Stimulated activated naive CD8-positive, alpha-beta T cell treated with anti-CD3 and anti-CD28 coated beads, Interleukin-15, amount 100 ng/mL, for 72 hours (primary cell): ENCODE results near the gene NFIA.
A peak's percentile ranks its signal among the peaks of the same experiment; 100 is the strongest.

ENCODE experiments used
- ATAC-seq: fragments of 150-1000 bp; cut with Tn5 transposase; 2 replicates; pipeline ENCODE4 v1.10.0; 2021; ENCODE audit warnings: mild to moderate bottlenecking, moderate library complexity
- DNase-seq, 2 donors: peaks; one replicate each; pipeline ENCODE4 v3.0.0; 2021 to 2022
- H3K27ac Mint-ChIP-seq, 2 donors: one replicate each; pipeline ENCODE4 v1.8.0; 2022; ENCODE audit warnings: mild to moderate bottlenecking in 2 of 2, mixed read lengths in 2 of 2, moderate library complexity in 2 of 2
- H3K27me3 Mint-ChIP-seq: one replicate; pipeline ENCODE4 v1.8.0; 2022; ENCODE audit warnings: mixed read lengths
- H3K4me1 Mint-ChIP-seq: one replicate; pipeline ENCODE4 v1.8.0; 2022; ENCODE audit warnings: mild to moderate bottlenecking, mixed read lengths
- H3K4me3 Mint-ChIP-seq, 2 donors: one replicate each; pipeline ENCODE4 v1.8.0; 2022; ENCODE audit warnings: mild to moderate bottlenecking in 2 of 2, mixed read lengths in 2 of 2, moderate library complexity in 1 of 2
- H3K9me3 Mint-ChIP-seq, 2 donors: one replicate each; pipeline ENCODE4 v1.8.0; 2022; ENCODE audit warnings: mixed read lengths in 2 of 2

Gene NFIA

DNA sequence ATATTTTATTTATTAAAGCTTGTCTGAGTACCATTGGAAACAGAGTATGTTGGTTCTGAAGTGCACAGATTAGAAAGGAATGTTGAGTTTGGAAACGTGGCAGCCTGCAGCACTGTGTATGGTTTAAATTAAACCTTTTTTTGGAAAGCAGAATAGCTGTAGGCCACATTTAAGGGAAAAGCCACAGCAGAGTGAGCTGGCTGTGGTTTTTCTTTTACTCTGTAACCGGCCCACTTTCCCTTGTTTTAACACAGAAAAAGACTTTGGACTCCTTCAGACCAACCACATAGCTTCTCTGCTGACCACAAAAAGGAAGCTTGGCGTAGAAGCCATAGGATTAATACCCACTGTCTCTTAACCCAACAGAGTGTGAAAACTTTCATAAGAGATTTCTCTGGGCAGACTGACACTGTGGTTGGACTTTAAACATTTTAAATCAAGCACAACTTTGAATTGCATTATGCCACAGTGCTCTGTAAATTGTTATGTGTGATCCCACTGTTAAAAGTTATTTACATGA, 75.2 kb downstream of the NFIA start:
- H3K4me1 Mint-ChIP-seq = peaks cover 31% of the 10 kb centered on the region
- no peaks in the 10 kb centered on the region for H3K27me3 Mint-ChIP-seq
- peak in 1 of 2 donors; percentile 19 for DNase-seq
- ATAC-seq = peak; percentile 84
- H3K4me3 Mint-ChIP-seq = peak overlapping the region in 1 of 2 donors; percentile 11
- no peak overlapping the region for H3K27ac Mint-ChIP-seq
- no peaks in the 10 kb centered on the region for H3K9me3 Mint-ChIP-seq

DNA sequence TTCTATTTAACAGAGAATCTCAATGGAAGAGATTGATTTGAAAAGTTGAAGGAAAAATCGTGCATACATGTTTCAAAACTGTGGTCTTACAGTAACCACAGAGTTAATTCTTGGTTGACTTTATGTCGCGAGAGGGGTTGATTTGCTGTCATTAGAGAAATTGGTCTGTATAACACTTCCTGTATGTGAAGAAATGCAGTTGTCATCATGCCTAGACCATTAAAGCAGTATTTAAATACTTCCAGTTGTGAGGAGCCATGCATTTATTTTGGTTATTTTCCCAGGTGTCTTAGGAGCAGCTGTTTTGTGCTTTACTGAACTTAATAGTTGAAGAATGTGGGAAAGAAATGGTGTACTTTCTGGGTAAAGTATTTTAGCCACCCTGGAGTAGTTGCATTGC, 76.2 kb downstream of the NFIA start:
- Mint-ChIP-seq H3K27ac (no peak overlapping the region), H3K27me3 (no peaks in the 10 kb centered on the region), H3K9me3 (no peaks in the 10 kb centered on the region), H3K4me3 (peak overlapping the region in 1 of 2 donors; percentile 47), H3K4me1 (peaks cover 31% of the 10 kb centered on the region)
- ATAC-seq (peak; percentile 64), DNase-seq (no peak)

DNA sequence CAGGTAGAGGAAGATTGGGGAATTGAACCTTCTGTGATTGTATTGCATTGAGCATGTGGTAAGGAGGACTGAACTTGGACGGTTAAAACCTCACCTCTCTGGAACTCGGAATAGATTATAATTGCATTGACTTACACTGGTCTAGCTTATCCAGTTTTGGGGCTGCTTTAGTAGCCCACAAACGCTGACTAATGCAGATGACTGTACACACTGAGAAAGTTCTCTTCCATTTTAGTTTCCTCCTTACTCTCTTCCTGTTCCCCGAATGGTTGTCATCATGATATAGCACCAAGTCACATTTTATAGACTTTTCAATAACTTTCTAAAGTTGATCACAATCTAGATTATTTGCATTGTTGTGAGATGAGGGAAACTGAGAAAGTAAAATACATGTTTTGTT, 78.2 kb downstream of the NFIA start:
- H3K4me1 Mint-ChIP-seq = peaks cover 31% of the 10 kb centered on the region
- no peak overlapping the region for H3K4me3 Mint-ChIP-seq
- no peak for DNase-seq
- no peaks in the 10 kb centered on the region for H3K9me3 Mint-ChIP-seq
- ATAC-seq = peak; percentile 76
- H3K27me3 Mint-ChIP-seq = no peaks in the 10 kb centered on the region
- no peak overlapping the region for H3K27ac Mint-ChIP-seq

DNA sequence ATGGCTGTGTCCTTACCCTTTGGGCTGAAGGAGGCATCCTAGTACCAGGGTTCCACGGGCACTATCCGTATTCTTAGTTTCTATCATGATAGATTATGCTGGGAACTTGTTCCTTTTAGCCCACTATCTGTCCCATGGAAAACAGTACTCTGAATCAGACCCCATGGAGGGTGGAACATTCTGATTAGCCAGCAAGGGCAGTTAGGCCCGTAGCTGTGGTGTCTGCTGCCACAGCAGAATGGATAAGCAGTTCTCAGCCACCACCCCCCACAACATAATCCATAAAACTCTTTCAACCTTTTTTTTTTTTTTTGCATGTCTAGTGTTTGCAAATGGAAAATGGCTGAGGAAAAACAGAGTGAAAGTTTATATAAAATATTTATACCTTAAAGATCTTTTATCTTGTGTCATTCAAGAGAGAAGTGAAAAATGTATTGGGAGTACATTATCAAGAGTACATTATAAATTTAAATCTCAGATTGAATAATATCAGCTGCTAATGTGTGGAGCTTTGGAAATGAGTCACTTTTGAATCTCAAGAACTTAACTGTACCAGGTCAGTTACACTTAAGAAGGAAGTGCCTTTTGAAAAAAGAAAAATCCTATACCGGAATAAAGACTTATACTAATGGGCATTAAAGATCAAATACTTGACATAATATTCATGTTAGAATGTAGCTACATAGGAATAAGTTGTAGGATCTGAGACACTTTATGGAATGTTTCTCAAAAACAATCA, 80.3 kb downstream of the NFIA start:
- Mint-ChIP-seq H3K4me3 (no peak overlapping the region), H3K9me3 (no peaks in the 10 kb centered on the region), H3K27ac (no peak overlapping the region), H3K4me1 (peaks cover 23% of the 10 kb centered on the region), H3K27me3 (no peaks in the 10 kb centered on the region)
- ATAC-seq = no peak
- DNase-seq = no peak

GRCh38 chr1:61163355-61163754, 81.0 kb downstream of the NFIA start:
- peaks cover 17% of the 10 kb centered on the region for H3K4me1 Mint-ChIP-seq
- ATAC-seq = no peak
- DNase-seq = no peak
- H3K27me3 Mint-ChIP-seq = no peaks in the 10 kb centered on the region
- no peaks in the 10 kb centered on the region for H3K9me3 Mint-ChIP-seq
- no peak overlapping the region for H3K27ac Mint-ChIP-seq
- H3K4me3 Mint-ChIP-seq = no peak overlapping the region

- ATAC-seq (no peak), DNase-seq (no peak)
- Mint-ChIP-seq H3K27me3 (no peaks in the 10 kb centered on the region), H3K27ac (no peak overlapping the region), H3K4me1 (peaks cover 5% of the 10 kb centered on the region), H3K9me3 (no peaks in the 10 kb centered on the region), H3K4me3 (no peak overlapping the region)
These were observed 83.0 kb downstream of the NFIA start for GRCh38 chr1:61165402-61165801.

DNA sequence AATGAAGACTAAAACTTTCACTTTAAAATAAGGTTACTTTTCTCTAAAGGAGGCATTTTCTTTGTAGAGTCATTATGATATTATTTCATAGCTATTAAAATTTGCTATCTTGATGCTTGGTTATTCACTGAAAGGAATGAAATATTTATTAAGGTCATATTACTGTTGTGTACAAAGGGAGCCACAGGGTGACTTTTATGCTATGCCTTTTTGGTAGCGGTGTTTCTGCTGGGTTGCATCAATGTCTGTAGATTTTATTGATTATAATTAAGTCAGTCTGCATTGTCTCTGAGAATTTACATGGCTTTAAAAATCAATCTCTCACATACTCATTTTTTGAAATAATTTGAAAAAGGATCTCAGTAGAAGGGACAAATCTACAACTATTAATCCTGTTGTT, 84.9 kb downstream of the NFIA start:
- H3K27me3 Mint-ChIP-seq = no peaks in the 10 kb centered on the region
- no peak for ATAC-seq
- H3K27ac Mint-ChIP-seq = no peak overlapping the region
- no peak for DNase-seq
- no peak overlapping the region for H3K4me3 Mint-ChIP-seq
- H3K4me1 Mint-ChIP-seq = no peaks in the 10 kb centered on the region
- no peaks in the 10 kb centered on the region for H3K9me3 Mint-ChIP-seq

GRCh38 chr1:61169045-61169444, 86.7 kb downstream of the NFIA start:
- no peak for DNase-seq
- Mint-ChIP-seq H3K4me1 (peaks cover under 1% of the 10 kb centered on the region), H3K27me3 (no peaks in the 10 kb centered on the region), H3K4me3 (no peak overlapping the region), H3K9me3 (no peaks in the 10 kb centered on the region), H3K27ac (no peak overlapping the region)
- no peak for ATAC-seq

DNA sequence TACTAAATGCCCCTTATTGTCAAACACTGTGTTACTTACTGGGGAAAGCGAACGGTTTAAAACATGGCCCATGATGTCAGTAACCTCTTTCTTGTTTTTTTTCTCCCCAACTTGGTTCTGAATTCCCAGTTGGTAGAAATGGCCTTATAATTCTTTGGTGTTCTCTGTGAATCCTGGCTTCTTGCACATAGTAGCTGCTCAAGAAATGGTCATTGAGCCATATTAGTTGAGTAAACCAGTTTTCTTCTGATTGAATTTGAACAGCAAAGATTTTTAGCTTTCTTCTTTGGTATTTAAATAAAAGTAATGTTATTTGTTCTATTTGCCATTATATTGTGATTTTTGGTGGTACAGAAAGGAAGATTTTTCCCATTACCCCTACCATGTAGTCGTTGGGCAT, 87.3 kb downstream of the NFIA start:
- H3K27me3 Mint-ChIP-seq = no peaks in the 10 kb centered on the region
- ATAC-seq (no peak), DNase-seq (no peak)
- H3K4me3 Mint-ChIP-seq = no peak overlapping the region
- no peaks in the 10 kb centered on the region for H3K9me3 Mint-ChIP-seq
- H3K4me1 Mint-ChIP-seq = peaks cover 6% of the 10 kb centered on the region
- no peak overlapping the region for H3K27ac Mint-ChIP-seq

GRCh38 chr1:61170328-61171238, 88.2 kb downstream of the NFIA start:
- DNase-seq (no peak), ATAC-seq (no peak)
- peaks cover 6% of the 10 kb centered on the region for H3K4me1 Mint-ChIP-seq
- H3K27me3 Mint-ChIP-seq = no peaks in the 10 kb centered on the region
- H3K4me3 Mint-ChIP-seq = no peak overlapping the region
- H3K27ac Mint-ChIP-seq = no peak overlapping the region
- H3K9me3 Mint-ChIP-seq = no peaks in the 10 kb centered on the region

DNA sequence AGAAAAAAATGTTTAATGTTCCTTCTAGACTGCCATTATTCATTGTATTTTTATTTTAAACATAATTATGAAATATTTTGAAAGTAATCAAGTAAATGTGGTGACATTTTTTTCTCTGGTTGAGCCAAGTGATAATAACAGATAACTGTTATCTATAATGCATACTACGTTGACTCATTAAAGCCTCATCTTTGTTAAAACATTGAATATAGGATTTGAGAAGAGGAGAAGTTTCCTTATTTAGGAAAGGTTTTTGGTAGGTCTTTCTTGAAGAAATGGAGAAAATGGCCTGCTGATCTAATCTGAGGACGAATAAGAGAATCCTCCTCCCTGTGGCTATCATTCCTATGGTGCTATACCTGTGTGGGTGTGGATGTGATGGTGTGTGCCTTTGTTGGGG, 89.0 kb downstream of the NFIA start:
- Mint-ChIP-seq H3K27ac (no peak overlapping the region), H3K4me1 (peaks cover 6% of the 10 kb centered on the region), H3K4me3 (no peak overlapping the region), H3K9me3 (no peaks in the 10 kb centered on the region), H3K27me3 (no peaks in the 10 kb centered on the region)
- no peak for DNase-seq
- ATAC-seq = no peak

DNA sequence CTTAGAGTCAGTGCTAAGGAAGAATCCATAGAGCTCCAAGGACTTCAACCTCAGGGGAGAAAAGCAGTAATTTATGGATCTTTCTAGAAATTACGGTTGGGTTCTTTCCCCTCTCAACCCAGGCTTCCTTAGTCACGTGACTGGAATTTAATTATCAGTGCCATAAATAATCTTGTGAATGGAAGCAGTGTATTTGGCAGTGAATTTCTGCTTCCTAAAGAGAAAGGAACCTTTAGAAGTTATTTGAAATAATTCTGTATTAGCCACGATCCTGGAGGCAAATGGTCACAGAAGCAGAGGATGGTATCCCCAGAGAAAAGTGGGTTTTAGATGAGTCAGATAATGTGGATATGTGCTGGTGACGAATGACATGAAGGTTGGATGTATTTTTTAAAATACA, 89.6 kb downstream of the NFIA start:
- Mint-ChIP-seq H3K4me3 (no peak overlapping the region), H3K4me1 (peaks cover 6% of the 10 kb centered on the region), H3K9me3 (no peaks in the 10 kb centered on the region), H3K27ac (no peak overlapping the region), H3K27me3 (no peaks in the 10 kb centered on the region)
- no peak for ATAC-seq
- no peak for DNase-seq

GRCh38 chr1:61173118-61173517, 90.8 kb downstream of the NFIA start:
- H3K9me3 Mint-ChIP-seq = no peaks in the 10 kb centered on the region
- H3K4me3 Mint-ChIP-seq = no peak overlapping the region
- H3K27me3 Mint-ChIP-seq = no peaks in the 10 kb centered on the region
- peaks cover 6% of the 10 kb centered on the region for H3K4me1 Mint-ChIP-seq
- no peak for ATAC-seq
- DNase-seq = no peak
- H3K27ac Mint-ChIP-seq = no peak overlapping the region

DNA sequence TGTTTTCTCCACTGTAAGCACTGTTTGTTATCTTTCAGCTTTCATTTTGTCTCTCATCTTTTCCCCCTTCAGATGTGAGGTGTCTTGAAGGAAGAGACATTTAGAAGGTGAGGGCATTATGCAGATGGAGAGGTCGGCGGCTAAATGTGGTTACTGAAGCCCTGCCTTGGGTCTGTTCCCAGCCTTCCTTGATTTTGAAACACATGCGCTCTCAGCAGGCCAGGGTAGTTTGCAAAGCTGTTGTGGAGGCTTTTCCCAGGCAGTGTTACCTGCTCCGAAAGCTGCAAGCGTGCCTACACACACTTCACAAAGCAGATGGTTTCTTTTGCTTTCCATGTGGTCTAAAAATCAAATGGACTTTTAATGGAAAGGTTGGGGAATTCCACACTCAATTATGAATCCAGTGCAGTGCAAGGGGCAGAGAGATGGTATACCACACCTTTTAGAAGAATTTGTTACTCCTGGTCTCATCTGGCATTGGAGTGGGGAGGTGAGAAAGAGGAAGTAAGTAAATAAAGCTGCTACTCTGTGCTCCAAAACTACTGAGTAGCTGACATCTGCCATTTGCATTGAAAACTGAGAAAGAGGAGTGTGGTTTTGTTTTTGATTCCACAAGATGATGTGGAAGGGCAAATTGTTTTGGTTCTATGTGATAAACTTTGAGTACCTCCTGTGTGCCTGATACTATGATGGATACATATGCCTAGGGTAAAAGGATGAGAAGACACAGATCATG, 91.9 kb downstream of the NFIA start:
- no peak for DNase-seq
- Mint-ChIP-seq H3K27me3 (no peaks in the 10 kb centered on the region), H3K4me1 (peaks cover 6% of the 10 kb centered on the region), H3K27ac (no peak overlapping the region), H3K9me3 (no peaks in the 10 kb centered on the region), H3K4me3 (peak overlapping the region in 1 of 2 donors; percentile 33)
- no peak for ATAC-seq

DNA sequence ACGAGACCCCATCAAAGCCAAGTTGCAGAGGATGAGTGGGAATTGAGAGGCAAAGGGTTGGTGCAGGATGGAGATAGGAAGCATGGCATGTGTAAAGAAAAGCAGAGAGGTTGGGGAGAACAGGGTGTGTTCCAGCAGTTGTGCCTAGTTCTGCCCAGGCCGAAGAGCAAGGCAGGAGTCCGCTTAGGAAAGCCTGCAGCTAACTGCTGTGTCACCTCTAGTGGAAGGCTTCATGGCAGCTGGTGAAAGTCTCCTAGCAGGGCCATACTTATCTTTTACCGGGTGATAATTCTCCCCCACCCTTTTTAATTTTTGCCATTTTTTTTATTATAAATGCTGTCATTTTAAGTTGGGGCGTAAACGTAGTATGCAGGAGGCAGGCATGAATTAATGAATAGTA, 93.6 kb downstream of the NFIA start:
- Mint-ChIP-seq H3K27ac (no peak overlapping the region), H3K4me3 (no peak overlapping the region), H3K9me3 (no peaks in the 10 kb centered on the region), H3K4me1 (peaks cover 6% of the 10 kb centered on the region), H3K27me3 (no peaks in the 10 kb centered on the region)
- DNase-seq = no peak
- ATAC-seq = no peak
